ENCODE measurements around the gene GLG1. TPM values are rescaled to one million over a fixed set of nuclear protein-coding genes. Genes with fewer than 3 reads are reported as not detected.
"Not testable (repeated sequence)": the region's sequence is repeated elsewhere in the genome, so short reads cannot be mapped to it uniquely, and the experiment has no call there.

The GLG1 gene
- total RNA-seq, 2 experiments from 2014 or later: 60.8 to 62.0 TPM

GRCh38 chr16:74568961-74569631, 37.8 kb downstream of the GLG1 start:
- intact Hi-C loops (cut with micrococcal nuclease): loop anchor here (1.0 kb wide), 1 partner anchor 9 kb away; no protein-coding TSS in a partner anchor
- Mint-ChIP-seq H3K9me3 (no peaks in the 10 kb centered on the region), H3K27me3 (ENCODE audit: low read depth) (no peaks in the 10 kb centered on the region), H3K36me3 (ENCODE audit: low read depth) (peaks cover 3% of the 10 kb centered on the region), H3K4me3 (no peak overlapping the region), H3K4me1 (ENCODE audit: low read depth) (peaks cover 73% of the 10 kb centered on the region), H3K27ac (no peak overlapping the region)
- CTCF ChIA-PET: interaction anchor here (1.7 kb wide), 1 partner anchor 9 kb away, joined by 4 read pairs; no protein-coding TSS in a partner anchor
- DNase-seq: no peak

- Mint-ChIP-seq H3K4me3 (no peak overlapping the region), H3K27ac (no peak overlapping the region), H3K4me1 (ENCODE audit: low read depth) (peaks cover 78% of the 10 kb centered on the region), H3K36me3 (ENCODE audit: low read depth) (peaks cover 3% of the 10 kb centered on the region), H3K27me3 (ENCODE audit: low read depth) (no peaks in the 10 kb centered on the region), H3K9me3 (no peaks in the 10 kb centered on the region)
- CTCF ChIA-PET: interaction anchor here (0.6 to 1.7 kb wide), 2 partner anchors 7 to 76 kb away, joined by 3 to 4 read pairs; no protein-coding TSS in a partner anchor
- no peak for DNase-seq
- intact Hi-C loops (cut with micrococcal nuclease): no loop called here
Measured at GRCh38 chr16:74567901-74568300, 39.0 kb downstream of the GLG1 start.

GRCh38 chr16:74565378-74565777, 41.5 kb downstream of the GLG1 start:
- Mint-ChIP-seq H3K4me3 (no peak overlapping the region), H3K36me3 (ENCODE audit: low read depth) (peaks cover 3% of the 10 kb centered on the region), H3K27ac (peak overlapping the region; percentile 19), H3K9me3 (no peaks in the 10 kb centered on the region), H3K4me1 (ENCODE audit: low read depth) (peaks cover 81% of the 10 kb centered on the region), H3K27me3 (ENCODE audit: low read depth) (no peaks in the 10 kb centered on the region)
- intact Hi-C loops (cut with micrococcal nuclease): no loop called here
- CTCF ChIA-PET: no interaction called here
- DNase-seq: no peak

GRCh38 chr16:74564451-74564984, 42.4 kb downstream of the GLG1 start:
- CTCF ChIA-PET: no interaction called here
- H3K27me3 Mint-ChIP-seq (ENCODE audit: low read depth): no peaks in the 10 kb centered on the region
- peaks cover 3% of the 10 kb centered on the region for H3K36me3 Mint-ChIP-seq (ENCODE audit: low read depth)
- H3K4me3 Mint-ChIP-seq: no peak overlapping the region
- intact Hi-C loops (cut with micrococcal nuclease): no loop called here
- peaks cover 82% of the 10 kb centered on the region for H3K4me1 Mint-ChIP-seq (ENCODE audit: low read depth)
- DNase-seq: no peak
- no peaks in the 10 kb centered on the region for H3K9me3 Mint-ChIP-seq
- no peak overlapping the region for H3K27ac Mint-ChIP-seq

GRCh38 chr16:74563828-74564263, 43.1 kb downstream of the GLG1 start:
- intact Hi-C loops (cut with micrococcal nuclease): no loop called here
- Mint-ChIP-seq H3K9me3 (no peaks in the 10 kb centered on the region), H3K4me1 (ENCODE audit: low read depth) (peaks cover 82% of the 10 kb centered on the region), H3K27ac (no peak overlapping the region), H3K36me3 (ENCODE audit: low read depth) (peaks cover 3% of the 10 kb centered on the region), H3K27me3 (ENCODE audit: low read depth) (no peaks in the 10 kb centered on the region), H3K4me3 (no peak overlapping the region)
- no peak for DNase-seq
- CTCF ChIA-PET: interaction anchor here (0.7 kb wide), 1 partner anchor 76 kb away, joined by 4 read pairs; no protein-coding TSS in a partner anchor

- no peak overlapping the region for H3K4me3 Mint-ChIP-seq
- no peaks in the 10 kb centered on the region for H3K27me3 Mint-ChIP-seq (ENCODE audit: low read depth)
- no peaks in the 10 kb centered on the region for H3K9me3 Mint-ChIP-seq
- H3K4me1 Mint-ChIP-seq (ENCODE audit: low read depth): peaks cover 81% of the 10 kb centered on the region
- peaks cover 3% of the 10 kb centered on the region for H3K36me3 Mint-ChIP-seq (ENCODE audit: low read depth)
- CTCF ChIA-PET: interaction anchor here (0.5 kb wide), 1 partner anchor 41 kb away, joined by 3 read pairs; no protein-coding TSS in a partner anchor
- no peak for DNase-seq
- no peak overlapping the region for H3K27ac Mint-ChIP-seq
- intact Hi-C loops (cut with micrococcal nuclease): no loop called here
Measured at GRCh38 chr16:74562117-74562516, 44.8 kb downstream of the GLG1 start.

GRCh38 chr16:74561626-74562025, 45.3 kb downstream of the GLG1 start:
- Mint-ChIP-seq H3K4me1 (ENCODE audit: low read depth) (peaks cover 81% of the 10 kb centered on the region), H3K27me3 (ENCODE audit: low read depth) (no peaks in the 10 kb centered on the region), H3K36me3 (ENCODE audit: low read depth) (peaks cover 3% of the 10 kb centered on the region), H3K4me3 (no peak overlapping the region), H3K27ac (no peak overlapping the region), H3K9me3 (no peaks in the 10 kb centered on the region)
- intact Hi-C loops (cut with micrococcal nuclease): no loop called here
- DNase-seq: no peak
- CTCF ChIA-PET: interaction anchor here (0.5 kb wide), 1 partner anchor 41 kb away, joined by 3 read pairs; no protein-coding TSS in a partner anchor

GRCh38 chr16:74560912-74561311, 46.0 kb downstream of the GLG1 start:
- CTCF ChIA-PET: interaction anchor here (0.7 to 1.5 kb wide), 3 partner anchors 8 to 41 kb away, joined by 3 to 6 read pairs (median 4); no protein-coding TSS in a partner anchor
- Mint-ChIP-seq H3K27me3 (ENCODE audit: low read depth) (no peaks in the 10 kb centered on the region), H3K27ac (no peak overlapping the region), H3K9me3 (no peaks in the 10 kb centered on the region), H3K4me3 (no peak overlapping the region), H3K4me1 (ENCODE audit: low read depth) (peaks cover 78% of the 10 kb centered on the region), H3K36me3 (ENCODE audit: low read depth) (peaks cover 2% of the 10 kb centered on the region)
- intact Hi-C loops (cut with micrococcal nuclease): no loop called here
- no peak for DNase-seq

- Mint-ChIP-seq H3K27ac (peak overlapping the region; percentile 18), H3K4me1 (ENCODE audit: low read depth) (peaks cover 59% of the 10 kb centered on the region), H3K9me3 (no peaks in the 10 kb centered on the region), H3K27me3 (ENCODE audit: low read depth) (no peaks in the 10 kb centered on the region), H3K36me3 (ENCODE audit: low read depth) (no peaks in the 10 kb centered on the region), H3K4me3 (no peak overlapping the region)
- CTCF ChIA-PET: no interaction called here
- no peak for DNase-seq
- intact Hi-C loops (cut with micrococcal nuclease): no loop called here
Measured at GRCh38 chr16:74558873-74559272, 48.0 kb downstream of the GLG1 start.

- Mint-ChIP-seq H3K4me1 (ENCODE audit: low read depth) (peaks cover 46% of the 10 kb centered on the region), H3K27me3 (ENCODE audit: low read depth) (no peaks in the 10 kb centered on the region), H3K36me3 (ENCODE audit: low read depth) (no peaks in the 10 kb centered on the region), H3K4me3 (no peak overlapping the region), H3K9me3 (no peaks in the 10 kb centered on the region), H3K27ac (no peak overlapping the region)
- no peak for DNase-seq
- intact Hi-C loops (cut with micrococcal nuclease): no loop called here
- CTCF ChIA-PET: interaction anchor here (0.9 to 1.5 kb wide), 2 partner anchors 17 to 94 kb away, joined by 3 read pairs; no protein-coding TSS in a partner anchor
Measured at GRCh38 chr16:74557275-74557674, 49.6 kb downstream of the GLG1 start.

- Mint-ChIP-seq H3K9me3 (no peaks in the 10 kb centered on the region), H3K4me1 (ENCODE audit: low read depth) (peaks cover 43% of the 10 kb centered on the region), H3K27ac (no peak overlapping the region), H3K4me3 (no peak overlapping the region), H3K36me3 (ENCODE audit: low read depth) (no peaks in the 10 kb centered on the region), H3K27me3 (ENCODE audit: low read depth) (no peaks in the 10 kb centered on the region)
- CTCF ChIA-PET: interaction anchor here (0.5 to 0.9 kb wide), 2 partner anchors 56 to 95 kb away, joined by 3 read pairs; no protein-coding TSS in a partner anchor
- intact Hi-C loops (cut with micrococcal nuclease): no loop called here
- no peak for DNase-seq
Measured at GRCh38 chr16:74556375-74556922, 50.5 kb downstream of the GLG1 start.

- intact Hi-C loops (cut with micrococcal nuclease); H3K36me3 Mint-ChIP-seq (ENCODE audit: low read depth): not testable (repeated sequence)
Measured at GRCh38 chr16:74552357-74552756, 54.6 kb downstream of the GLG1 start.

More at GRCh38 chr16:74552357-74552756, 54.6 kb downstream of the GLG1 start:
- H3K27me3 Mint-ChIP-seq (ENCODE audit: low read depth); CTCF ChIA-PET; DNase-seq; H3K27ac Mint-ChIP-seq; H3K9me3 Mint-ChIP-seq; H3K4me3 Mint-ChIP-seq: not testable (repeated sequence)
- H3K4me1 Mint-ChIP-seq (ENCODE audit: low read depth): peaks cover 24% of the 10 kb centered on the region

Data from activated naive CD4-positive, alpha-beta T cell treated with anti-CD3 and anti-CD28 coated beads for 36 hours (primary cell).